Brain microvascular endothelial cell (primary cell): ENCODE results near the gene RALGAPB.

Source experiments
- DNase-seq: peaks from one replicate; pipeline ENCODE4 v3.0.0-alpha.2; 2020
- H3K27ac ChIP-seq: fragments of 250-450 bp; sonication (Bioruptor Pico); 2 replicates; pipeline ENCODE4 v1.5.1; 2020; ENCODE audit warnings: mild to moderate bottlenecking, moderate library complexity
- H3K27me3 ChIP-seq: fragments of 250-450 bp; sonication (Bioruptor Pico); replicated peaks from 2 replicates; pipeline ENCODE4 v1.5.1; 2020; ENCODE audit warnings: mild to moderate bottlenecking
- H3K36me3 ChIP-seq: fragments of 250-450 bp; sonication (Bioruptor Pico); replicated peaks from 2 replicates; pipeline ENCODE4 v1.5.1; 2020; ENCODE audit warnings: mild to moderate bottlenecking
- H3K4me3 ChIP-seq: 2 replicates; pipeline ENCODE4 v1.5.1; 2011; ENCODE audit warnings: low read depth, mild to moderate bottlenecking, control low read depth, low read length, moderate library complexity
- in situ Hi-C: cut with HindIII; loops from 2 replicates; pipeline ENCODE4 v1.10.0; 2017; ENCODE audit warnings: low sequenced_read_pairs, low pct_ligation_motif_present
- TF ChIP-seq, protein P1 (sequence below): IDR thresholded peaks from 2 replicates; pipeline ENCODE4 v1.5.1; 2011; ENCODE audit warnings: low read depth, mild to moderate bottlenecking, moderate library complexity, low read length, control low read depth, inconsistent platforms; ENCODE audit errors: missing control alignments

Gene RALGAPB

DNA sequence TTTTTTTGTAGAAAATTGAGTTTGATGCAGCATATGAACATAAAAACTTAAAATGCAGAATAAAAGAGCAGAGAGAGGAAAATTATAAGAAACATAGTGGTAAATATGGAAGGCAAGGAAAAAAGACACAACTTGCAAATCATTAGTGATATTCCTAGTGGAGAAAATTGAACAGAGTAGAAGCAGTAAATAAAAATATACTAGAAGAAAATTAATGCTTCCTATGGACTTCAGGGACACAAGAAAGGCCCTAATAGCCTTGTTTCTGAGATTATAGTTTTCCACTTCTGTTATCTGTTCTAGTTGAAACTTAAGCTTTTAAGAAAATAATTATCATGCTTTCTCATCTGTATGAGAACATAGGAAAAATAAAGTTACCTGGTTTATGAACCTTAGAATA, 82.8 kb downstream of the RALGAPB start:
- Histone ChIP-seq H3K36me3 (peaks cover 32% of the 10 kb centered on the region), H3K27ac (no peak overlapping the region), H3K27me3 (no peaks in the 10 kb centered on the region), H3K4me3 (no peak overlapping the region)
- DNase-seq = no peak
- in situ Hi-C loops = no loop called here
- TF ChIP-seq, protein P1, sequence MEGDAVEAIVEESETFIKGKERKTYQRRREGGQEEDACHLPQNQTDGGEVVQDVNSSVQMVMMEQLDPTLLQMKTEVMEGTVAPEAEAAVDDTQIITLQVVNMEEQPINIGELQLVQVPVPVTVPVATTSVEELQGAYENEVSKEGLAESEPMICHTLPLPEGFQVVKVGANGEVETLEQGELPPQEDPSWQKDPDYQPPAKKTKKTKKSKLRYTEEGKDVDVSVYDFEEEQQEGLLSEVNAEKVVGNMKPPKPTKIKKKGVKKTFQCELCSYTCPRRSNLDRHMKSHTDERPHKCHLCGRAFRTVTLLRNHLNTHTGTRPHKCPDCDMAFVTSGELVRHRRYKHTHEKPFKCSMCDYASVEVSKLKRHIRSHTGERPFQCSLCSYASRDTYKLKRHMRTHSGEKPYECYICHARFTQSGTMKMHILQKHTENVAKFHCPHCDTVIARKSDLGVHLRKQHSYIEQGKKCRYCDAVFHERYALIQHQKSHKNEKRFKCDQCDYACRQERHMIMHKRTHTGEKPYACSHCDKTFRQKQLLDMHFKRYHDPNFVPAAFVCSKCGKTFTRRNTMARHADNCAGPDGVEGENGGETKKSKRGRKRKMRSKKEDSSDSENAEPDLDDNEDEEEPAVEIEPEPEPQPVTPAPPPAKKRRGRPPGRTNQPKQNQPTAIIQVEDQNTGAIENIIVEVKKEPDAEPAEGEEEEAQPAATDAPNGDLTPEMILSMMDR = no peak

DNA sequence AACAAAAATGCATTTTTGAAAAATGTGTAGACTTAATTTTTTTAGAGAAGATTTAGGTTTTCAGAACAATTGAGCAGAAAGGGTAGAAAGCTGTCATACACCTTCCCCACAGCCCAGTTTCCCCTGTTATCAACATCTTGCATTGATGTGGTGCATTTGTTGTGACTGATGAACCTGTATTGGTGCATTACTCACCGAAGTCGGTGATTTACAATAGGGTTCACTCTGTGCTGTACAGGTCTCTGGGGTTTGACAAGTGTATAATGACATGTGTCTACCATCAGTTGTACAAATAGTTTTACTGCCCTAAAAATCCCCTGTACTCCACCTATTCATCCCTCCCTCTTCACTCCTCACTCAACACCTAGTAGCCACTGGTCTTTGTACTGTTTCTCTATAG, 84.5 kb downstream of the RALGAPB start:
- TF ChIP-seq, protein P1 = no peak
- no peak overlapping the region for H3K4me3 ChIP-seq
- no peak for DNase-seq
- no peaks in the 10 kb centered on the region for H3K27me3 ChIP-seq
- in situ Hi-C loops = no loop called here
- H3K27ac ChIP-seq = no peak overlapping the region
- H3K36me3 ChIP-seq = peaks cover 24% of the 10 kb centered on the region

DNA sequence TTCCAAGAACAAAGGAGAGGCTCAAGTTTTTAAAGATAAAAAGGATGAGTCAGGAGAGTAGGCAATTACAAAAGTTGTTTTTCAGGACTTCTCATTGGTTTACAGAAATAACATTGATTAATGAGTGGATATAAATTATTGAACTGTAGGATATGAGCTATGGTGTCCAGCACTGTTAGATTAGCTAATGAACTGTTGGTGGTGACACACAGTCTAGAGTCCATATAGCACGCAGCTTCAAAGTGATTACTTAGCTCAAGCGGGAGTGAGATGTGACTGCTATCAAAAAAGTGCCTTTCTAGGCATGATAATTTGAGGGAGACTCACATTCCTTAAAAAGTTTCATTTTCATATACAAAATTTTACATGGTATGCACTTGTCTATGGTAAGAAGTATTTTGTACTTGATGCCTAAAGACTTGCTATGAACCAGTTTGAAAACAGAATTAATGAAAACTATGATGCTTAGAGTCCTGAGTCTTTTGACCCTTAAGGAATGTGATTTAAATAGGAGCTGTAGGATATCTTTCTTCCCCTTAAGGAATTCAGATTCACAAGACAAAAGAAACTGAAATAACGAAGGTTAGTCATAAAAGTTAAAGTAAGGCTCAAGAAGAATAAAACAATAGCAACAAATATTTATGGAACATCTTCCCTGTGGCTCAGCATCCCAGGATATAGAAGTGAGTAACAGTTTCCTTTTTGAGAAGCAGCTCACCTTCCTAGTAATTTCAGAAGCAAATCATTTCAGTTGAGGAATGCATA, 86.1 kb downstream of the RALGAPB start:
- no peaks in the 10 kb centered on the region for H3K27me3 ChIP-seq
- DNase-seq = no peak
- H3K36me3 ChIP-seq = peaks cover 14% of the 10 kb centered on the region
- in situ Hi-C loops = no loop called here
- H3K27ac ChIP-seq = no peak overlapping the region
- H3K4me3 ChIP-seq = no peak overlapping the region
- TF ChIP-seq, protein P1 = no peak

DNA sequence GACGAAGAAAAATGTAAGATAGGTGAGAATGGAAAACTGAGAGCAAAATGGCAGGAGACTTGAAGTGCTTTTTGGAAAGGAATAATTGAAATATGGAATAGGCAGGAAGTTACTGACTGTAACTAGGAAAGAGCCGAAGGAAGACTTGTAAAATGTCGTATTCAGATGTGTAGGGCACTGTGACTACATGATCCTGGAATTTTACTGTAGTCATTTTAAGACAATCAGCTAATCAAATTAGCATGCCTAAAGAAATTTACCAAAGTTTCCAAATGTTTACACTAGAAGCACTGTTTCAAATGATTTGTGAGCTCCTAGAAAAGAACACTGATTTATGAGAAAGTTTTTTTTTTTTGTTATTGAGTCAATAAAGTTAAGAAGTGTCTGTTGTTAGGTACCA, 87.1 kb downstream of the RALGAPB start:
- no peak for DNase-seq
- H3K27me3 ChIP-seq = no peaks in the 10 kb centered on the region
- in situ Hi-C loops = no loop called here
- no peak overlapping the region for H3K4me3 ChIP-seq
- TF ChIP-seq, protein P1 = no peak
- peaks cover 16% of the 10 kb centered on the region for H3K36me3 ChIP-seq
- H3K27ac ChIP-seq = no peak overlapping the region

DNA sequence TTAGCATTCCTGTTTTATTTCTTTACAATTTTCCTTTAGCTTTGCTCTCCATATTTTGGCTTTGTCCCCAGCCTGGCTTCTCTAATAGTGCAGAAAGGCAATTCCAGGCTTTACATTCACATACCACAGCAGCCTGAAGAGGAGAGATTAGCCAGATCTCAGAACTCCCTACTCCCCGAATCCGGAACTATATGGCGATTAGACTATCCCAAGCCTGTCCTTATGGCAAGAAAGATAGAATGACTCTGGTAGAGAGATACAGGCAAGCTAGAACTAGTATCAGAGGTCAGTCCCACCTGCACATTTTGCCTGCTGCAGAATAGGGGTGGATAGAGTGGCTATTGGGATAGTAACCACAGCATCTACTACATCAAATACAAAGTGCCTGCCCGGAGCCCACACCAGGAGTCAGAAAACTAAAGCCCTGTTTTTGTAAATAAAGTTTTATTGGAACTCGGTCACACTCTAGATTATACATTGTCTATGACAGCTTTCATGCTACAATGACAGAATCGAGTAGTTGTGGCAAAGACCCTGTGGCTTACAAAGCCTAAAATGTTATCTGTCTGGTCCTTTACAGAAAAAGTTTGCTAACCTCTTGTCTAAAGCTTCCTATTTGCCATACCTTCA, 91.3 kb downstream of the RALGAPB start:
- H3K36me3 ChIP-seq = peaks cover 19% of the 10 kb centered on the region
- TF ChIP-seq, protein P1 = no peak
- in situ Hi-C loops = no loop called here
- no peak overlapping the region for H3K4me3 ChIP-seq
- DNase-seq = no peak
- H3K27me3 ChIP-seq = no peaks in the 10 kb centered on the region
- H3K27ac ChIP-seq = no peak overlapping the region

DNA sequence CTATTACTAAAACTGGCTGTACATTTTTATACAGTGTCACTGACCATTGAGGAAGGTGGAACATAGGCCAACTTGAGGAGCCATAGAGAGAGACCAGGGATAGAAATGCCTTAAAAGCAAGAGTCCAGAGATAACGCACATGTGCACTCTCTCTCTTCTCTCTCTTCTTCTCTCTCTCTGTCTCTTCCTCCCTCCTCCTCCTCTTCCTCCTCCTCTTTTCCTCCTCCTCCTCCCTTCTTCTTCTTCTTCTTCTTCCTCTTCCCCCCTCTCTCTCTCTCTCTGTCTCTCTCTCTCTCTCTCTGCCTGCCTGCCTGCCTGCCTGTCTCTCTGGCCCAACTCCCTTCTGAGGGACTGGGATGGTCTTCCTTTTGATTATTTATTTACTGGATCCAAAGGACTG, 92.0 kb downstream of the RALGAPB start:
- in situ Hi-C loops = no loop called here
- H3K4me3 ChIP-seq = no peak overlapping the region
- TF ChIP-seq, protein P1 = no peak
- DNase-seq = no peak
- H3K27ac ChIP-seq = no peak overlapping the region
- peaks cover 14% of the 10 kb centered on the region for H3K36me3 ChIP-seq
- no peaks in the 10 kb centered on the region for H3K27me3 ChIP-seq
